GM12875 (cell line): ENCODE data around the gene ADAMTSL3.

Experiments used
- H3K4me3 ChIP-seq: one replicate; pipeline ENCODE4 v1.5.1; 2011; ENCODE audit warnings: low read depth, low read length, control low read depth
- CTCF ChIP-seq: IDR thresholded peaks from 2 replicates; pipeline ENCODE4 v1.5.1; 2011; ENCODE audit warnings: low read depth, mild to moderate bottlenecking, control low read depth, inconsistent platforms, low read length, moderate library complexity, borderline replicate concordance; ENCODE audit not compliant: insufficient read depth

Gene ADAMTSL3

GRCh38 chr15:83716605-83717004 is 62.7 kb downstream of the ADAMTSL3 start:
- H3K4me3 ChIP-seq, result no peak overlapping the region
- TF ChIP-seq CTCF, result no peak

GRCh38 chr15:83717010-83717409 is 63.1 kb downstream of the ADAMTSL3 start:
- no peak for TF ChIP-seq CTCF
- no peak overlapping the region for H3K4me3 ChIP-seq

- TF ChIP-seq CTCF, result no peak
- no peak overlapping the region for H3K4me3 ChIP-seq
These were observed 66.5 kb downstream of the ADAMTSL3 start for GRCh38 chr15:83720468-83720867.

GRCh38 chr15:83721031-83721430 is 67.1 kb downstream of the ADAMTSL3 start:
- H3K4me3 ChIP-seq, result no peak overlapping the region
- TF ChIP-seq CTCF, result no peak

- TF ChIP-seq CTCF, result no peak
- H3K4me3 ChIP-seq, result no peak overlapping the region
These were observed 68.1 kb downstream of the ADAMTSL3 start for GRCh38 chr15:83721981-83722380.

GRCh38 chr15:83723216-83723615 is 69.3 kb downstream of the ADAMTSL3 start:
- no peak for TF ChIP-seq CTCF
- no peak overlapping the region for H3K4me3 ChIP-seq

GRCh38 chr15:83732196-83732595 is 78.3 kb downstream of the ADAMTSL3 start:
- TF ChIP-seq CTCF, result no peak
- no peak overlapping the region for H3K4me3 ChIP-seq
